GM10248 (cell line): ENCODE data around the gene MIEF2.

ENCODE experiments used
- CTCF ChIA-PET: fragments of 300-600 bp; sonication (Branson Sonifier 250); formaldehyde crosslinking; extraction: SDS; loops from one replicate; lab custom pipeline; 2021; ENCODE audit warnings: antibody characterized with exemption; lab: Yijun Ruan, JAX
- POLR2A ChIA-PET: fragments of 350-650 bp; sonication (Branson Sonifier 250); formaldehyde crosslinking; extraction: SDS; loops from one replicate; lab custom pipeline; 2020; ENCODE audit warnings: antibody characterized with exemption; lab: Yijun Ruan, JAX
- DNase-seq: peaks from one replicate; pipeline ENCODE4 v3.0.0; 2012; ENCODE audit errors: extremely low spot score
- TF ChIP-seq, protein P1 (sequence below): IDR thresholded peaks from 2 replicates; pipeline ENCODE4 v1.5.1; 2012; ENCODE audit warnings: mild to moderate bottlenecking, low read depth; ENCODE audit errors: extremely low read depth, missing control alignments, control extremely low read depth

The MIEF2 gene

DNA sequence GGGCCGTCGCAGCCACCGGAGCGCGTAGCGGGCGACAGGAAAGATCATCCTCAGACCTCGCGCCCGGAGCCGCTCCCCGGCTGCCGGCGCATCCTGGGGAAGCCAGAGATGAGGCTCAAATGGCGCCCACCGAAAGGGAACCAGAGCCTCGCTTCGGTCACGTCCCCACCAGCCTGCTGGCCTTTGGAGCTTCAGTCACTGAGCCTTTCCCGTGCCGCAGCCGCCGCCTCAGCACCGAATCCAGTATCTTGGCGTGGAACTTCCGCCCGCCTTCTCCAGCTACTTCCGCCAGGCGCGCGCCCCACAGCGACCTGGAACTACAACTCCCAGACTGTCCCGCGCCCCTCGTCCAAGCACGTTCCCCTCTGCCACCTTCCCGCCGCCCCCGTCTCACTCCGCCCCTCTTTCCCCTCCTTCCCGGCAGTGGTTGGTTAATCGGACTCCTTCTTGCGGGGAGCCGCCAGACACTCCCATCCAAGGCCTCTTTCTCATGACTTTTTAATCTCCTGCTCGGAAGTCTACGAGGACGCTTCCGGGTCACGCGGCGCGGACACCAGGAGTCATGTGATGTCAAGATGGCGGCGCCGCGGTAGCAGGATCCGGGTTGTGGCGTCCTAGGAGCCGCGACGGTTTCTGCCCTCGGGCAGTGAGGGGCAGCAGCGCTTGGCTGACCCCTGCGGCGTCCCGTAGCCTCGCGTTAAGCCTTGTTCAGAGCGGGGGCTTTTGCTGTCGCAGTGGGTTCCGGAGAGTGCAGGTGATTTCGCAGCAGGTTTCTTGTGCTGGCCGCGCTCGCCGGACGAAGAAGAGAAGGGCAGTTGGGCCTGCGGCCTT is 54.5 kb downstream of the MIEF2 start, which contains the start of the genes SMCR8 and TOP3A:
Gene SMCR8, plus strand, starts transcription at position 563 of the 831 bp plus-strand sequence. CDS start 497 bp downstream, outside the sequence.
Gene TOP3A, minus strand, starts transcription at position 264 of the 831 bp plus-strand sequence. Its CDS starts 216 bp downstream, at position 48.
- POLR2A ChIA-PET: interaction anchor here (0.8 kb wide), 1 partner anchor 15 kb away, joined by 3 read pairs; no protein-coding TSS in a partner anchor
- peak; percentile 92 for DNase-seq
- TF ChIP-seq, protein P1, sequence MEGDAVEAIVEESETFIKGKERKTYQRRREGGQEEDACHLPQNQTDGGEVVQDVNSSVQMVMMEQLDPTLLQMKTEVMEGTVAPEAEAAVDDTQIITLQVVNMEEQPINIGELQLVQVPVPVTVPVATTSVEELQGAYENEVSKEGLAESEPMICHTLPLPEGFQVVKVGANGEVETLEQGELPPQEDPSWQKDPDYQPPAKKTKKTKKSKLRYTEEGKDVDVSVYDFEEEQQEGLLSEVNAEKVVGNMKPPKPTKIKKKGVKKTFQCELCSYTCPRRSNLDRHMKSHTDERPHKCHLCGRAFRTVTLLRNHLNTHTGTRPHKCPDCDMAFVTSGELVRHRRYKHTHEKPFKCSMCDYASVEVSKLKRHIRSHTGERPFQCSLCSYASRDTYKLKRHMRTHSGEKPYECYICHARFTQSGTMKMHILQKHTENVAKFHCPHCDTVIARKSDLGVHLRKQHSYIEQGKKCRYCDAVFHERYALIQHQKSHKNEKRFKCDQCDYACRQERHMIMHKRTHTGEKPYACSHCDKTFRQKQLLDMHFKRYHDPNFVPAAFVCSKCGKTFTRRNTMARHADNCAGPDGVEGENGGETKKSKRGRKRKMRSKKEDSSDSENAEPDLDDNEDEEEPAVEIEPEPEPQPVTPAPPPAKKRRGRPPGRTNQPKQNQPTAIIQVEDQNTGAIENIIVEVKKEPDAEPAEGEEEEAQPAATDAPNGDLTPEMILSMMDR: no peak
- CTCF ChIA-PET: no interaction called here

DNA sequence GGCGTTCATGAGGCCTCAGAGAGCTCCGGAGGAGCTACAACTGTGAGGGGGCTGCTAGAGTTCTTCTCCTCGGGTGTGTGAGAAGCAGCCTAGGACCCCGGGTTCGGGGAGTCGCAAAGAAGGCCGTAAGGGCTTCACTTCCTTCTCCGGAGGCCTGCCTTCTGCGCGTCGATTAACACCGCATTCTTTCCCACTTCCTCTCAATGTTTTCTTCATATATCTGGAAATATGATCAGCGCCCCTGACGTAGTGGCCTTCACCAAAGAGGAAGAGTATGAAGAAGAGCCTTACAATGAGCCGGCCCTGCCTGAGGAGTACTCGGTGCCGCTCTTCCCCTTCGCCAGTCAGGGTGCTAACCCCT is 55.1 kb downstream of the MIEF2 start:
- ChIA-PET CTCF (no interaction called here), POLR2A (no interaction called here)
- TF ChIP-seq, protein P1: no peak
- DNase-seq: no peak

DNA sequence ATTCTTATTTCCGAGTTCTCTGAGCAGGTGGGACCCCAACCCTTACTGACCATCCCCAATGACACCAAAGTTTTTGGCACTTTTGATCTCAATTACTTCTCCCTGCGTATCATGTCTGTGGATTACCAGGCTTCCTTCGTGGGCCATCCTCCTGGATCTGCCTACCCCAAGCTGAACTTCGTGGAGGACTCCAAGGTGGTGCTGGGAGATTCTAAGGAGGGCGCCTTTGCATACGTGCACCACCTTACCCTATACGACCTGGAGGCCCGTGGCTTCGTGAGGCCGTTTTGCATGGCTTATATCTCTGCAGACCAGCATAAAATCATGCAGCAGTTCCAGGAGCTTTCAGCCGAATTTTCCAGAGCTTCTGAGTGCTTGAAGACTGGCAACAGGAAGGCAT is 55.5 kb downstream of the MIEF2 start:
- ChIA-PET CTCF (no interaction called here), POLR2A (no interaction called here)

More for the DNA sequence above, 55.5 kb downstream of the MIEF2 start:
- no peak for DNase-seq
- TF ChIP-seq, protein P1: no peak
